ENCODE results near the gene SGCD. TPM values are rescaled to one million over a fixed set of nuclear protein-coding genes. Genes with fewer than 3 reads are reported as not detected.

The SGCD gene
- total RNA-seq, 5 donors from 2014 or later (not counting 1 experiment from before 2014, with no cell fraction given): 0.13 to 2.4 (median 0.22) TPM

GRCh38 chr5:156667616-156668015 is 340.7 kb downstream of the SGCD start:
- Mint-ChIP-seq H3K9me3 (no peaks in the 10 kb centered on the region), H3K36me3 (no peaks in the 10 kb centered on the region), H3K27me3 (peaks cover 0 to 1% of the 10 kb centered on the region in 2 donors), H3K4me1 (no peaks in the 10 kb centered on the region), H3K4me3 (no peak overlapping the region), H3K27ac (no peak overlapping the region)
- no peak overlapping the region for H3K4me3 ChIP-seq (ENCODE audit: control insufficient read depth in 1 of 2, extremely low read depth in 1 of 2, low read length in 1 of 2)
- no peaks in the 10 kb centered on the region for H3K4me1 ChIP-seq (ENCODE audit: control insufficient read depth in 1 of 2, extremely low read depth in 1 of 2, insufficient read depth in 2 of 2, low read length in 2 of 2)
- 92% methylated on average over 2 of the region's 3 CpGs for WGBS (ENCODE audit: insufficient coverage)
- ChIA-PET POLR2A (no interaction called here), CTCF (interaction anchor here in 1 of 2 donors (0.6 kb wide), 1 partner anchor 253 kb away, joined by 3 read pairs; no protein-coding TSS in a partner anchor)
- H3K36me3 ChIP-seq (ENCODE audit: control insufficient read depth in 2 of 2, extremely low read depth in 1 of 2, insufficient read depth in 1 of 2, low read length in 1 of 2): no peaks in the 10 kb centered on the region
- no peak for DNase-seq
- H3K9me3 ChIP-seq: no peaks in the 10 kb centered on the region
- H3K27ac ChIP-seq (ENCODE audit: low read length): no peak overlapping the region
- ATAC-seq (replicated peaks in 1 of 4): no peak
- H3K27me3 ChIP-seq (replicated peaks in 1 of 2; ENCODE audit: control insufficient read depth in 2 of 2, extremely low read depth in 1 of 2, insufficient read depth in 2 of 2, low read length in 1 of 2): no peaks in the 10 kb centered on the region

DNA sequence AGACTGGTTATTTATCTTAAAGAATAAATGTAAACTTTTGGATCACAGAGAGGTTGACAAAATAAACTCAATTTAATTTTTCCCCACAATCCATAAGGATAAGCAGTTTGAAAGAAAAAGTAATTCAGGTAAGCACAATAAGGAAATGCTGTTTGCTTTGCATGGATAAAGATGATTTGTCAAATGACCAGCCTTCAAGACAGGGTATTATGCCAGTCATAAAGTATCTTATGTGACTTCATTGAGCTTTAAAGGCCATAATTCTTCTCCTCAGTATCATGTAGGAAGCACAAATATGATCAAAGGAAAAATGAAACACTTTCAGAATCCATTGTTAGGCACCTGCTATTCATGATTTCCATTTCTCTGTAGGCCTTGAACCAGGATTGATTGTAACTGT is 342.5 kb downstream of the SGCD start:
- ChIA-PET POLR2A (no interaction called here), CTCF (no interaction called here)
- no peak overlapping the region for H3K27ac Mint-ChIP-seq
- Histone ChIP-seq H3K4me3 (ENCODE audit: control insufficient read depth in 1 of 2, extremely low read depth in 1 of 2, low read length in 1 of 2) (no peak overlapping the region), H3K4me1 (ENCODE audit: control insufficient read depth in 1 of 2, extremely low read depth in 1 of 2, insufficient read depth in 2 of 2, low read length in 2 of 2) (no peaks in the 10 kb centered on the region), H3K9me3 (no peaks in the 10 kb centered on the region), H3K27ac (ENCODE audit: low read length) (no peak overlapping the region), H3K36me3 (ENCODE audit: control insufficient read depth in 2 of 2, extremely low read depth in 1 of 2, insufficient read depth in 1 of 2, low read length in 1 of 2) (no peaks in the 10 kb centered on the region), H3K27me3 (replicated peaks in 1 of 2; ENCODE audit: control insufficient read depth in 2 of 2, extremely low read depth in 1 of 2, insufficient read depth in 2 of 2, low read length in 1 of 2) (no peaks in the 10 kb centered on the region)
- H3K4me1 Mint-ChIP-seq: no peaks in the 10 kb centered on the region
- ATAC-seq (replicated peaks in 1 of 4) (no peak), DNase-seq (no peak)
- peaks cover 1 to 3% of the 10 kb centered on the region in 2 donors for H3K27me3 Mint-ChIP-seq
- H3K9me3 Mint-ChIP-seq: no peaks in the 10 kb centered on the region
- no peaks in the 10 kb centered on the region for H3K36me3 Mint-ChIP-seq
- no peak overlapping the region for H3K4me3 Mint-ChIP-seq

GRCh38 chr5:156670615-156671014 is 343.7 kb downstream of the SGCD start:
- no peaks in the 10 kb centered on the region for H3K9me3 Mint-ChIP-seq
- no peak overlapping the region for H3K27ac Mint-ChIP-seq
- H3K36me3 Mint-ChIP-seq: no peaks in the 10 kb centered on the region
- DNase-seq (no peak), ATAC-seq (replicated peaks in 1 of 4) (no peak)
- 100% methylated on average over 1 of the region's 2 CpGs for WGBS (ENCODE audit: insufficient coverage)
- no peak overlapping the region for H3K4me3 Mint-ChIP-seq
- ChIA-PET CTCF (interaction anchor here in 1 of 2 donors (0.7 kb wide), 1 partner anchor 887 kb away, joined by 3 read pairs; no protein-coding TSS in a partner anchor), POLR2A (no interaction called here)
- H3K27me3 Mint-ChIP-seq: peaks cover 1 to 3% of the 10 kb centered on the region in 2 donors
- no peak overlapping the region for H3K4me3 ChIP-seq (ENCODE audit: control insufficient read depth in 1 of 2, extremely low read depth in 1 of 2, low read length in 1 of 2)
- no peaks in the 10 kb centered on the region for H3K4me1 Mint-ChIP-seq
- no peaks in the 10 kb centered on the region for H3K27me3 ChIP-seq (replicated peaks in 1 of 2; ENCODE audit: control insufficient read depth in 2 of 2, extremely low read depth in 1 of 2, insufficient read depth in 2 of 2, low read length in 1 of 2)
- no peaks in the 10 kb centered on the region for H3K36me3 ChIP-seq (ENCODE audit: control insufficient read depth in 2 of 2, extremely low read depth in 1 of 2, insufficient read depth in 1 of 2, low read length in 1 of 2)
- no peaks in the 10 kb centered on the region for H3K9me3 ChIP-seq
- H3K27ac ChIP-seq (ENCODE audit: low read length): no peak overlapping the region
- no peaks in the 10 kb centered on the region for H3K4me1 ChIP-seq (ENCODE audit: control insufficient read depth in 1 of 2, extremely low read depth in 1 of 2, insufficient read depth in 2 of 2, low read length in 2 of 2)

DNA sequence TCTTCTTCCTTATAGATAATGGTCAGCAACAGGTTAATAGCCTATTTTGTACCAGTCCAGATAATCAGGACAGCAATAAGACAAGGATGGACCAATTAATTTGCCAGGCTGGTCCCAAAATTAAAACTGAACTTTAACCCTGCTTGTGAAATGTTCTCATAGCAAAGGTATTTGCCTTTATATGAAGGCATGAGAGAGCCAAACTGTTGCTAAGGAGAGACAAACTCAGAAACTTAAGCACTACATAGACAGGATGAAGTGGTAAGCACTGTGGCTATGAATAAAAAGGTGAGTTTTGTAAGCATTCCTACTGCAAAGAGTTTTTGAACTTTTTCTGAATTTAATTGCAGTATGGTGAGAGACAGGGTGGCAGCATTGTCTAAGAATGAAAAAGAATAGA is 348.4 kb downstream of the SGCD start:
- no peaks in the 10 kb centered on the region for H3K9me3 ChIP-seq
- CTCF ChIA-PET: no interaction called here
- no peak overlapping the region for H3K4me3 ChIP-seq (ENCODE audit: control insufficient read depth in 1 of 2, extremely low read depth in 1 of 2, low read length in 1 of 2)
- DNase-seq (no peak), ATAC-seq (replicated peaks in 1 of 4) (no peak)
- H3K27ac Mint-ChIP-seq: no peak overlapping the region
- H3K27me3 ChIP-seq (replicated peaks in 1 of 2; ENCODE audit: control insufficient read depth in 2 of 2, extremely low read depth in 1 of 2, insufficient read depth in 2 of 2, low read length in 1 of 2): no peaks in the 10 kb centered on the region
- POLR2A ChIA-PET: no interaction called here
- H3K36me3 ChIP-seq (ENCODE audit: control insufficient read depth in 2 of 2, extremely low read depth in 1 of 2, insufficient read depth in 1 of 2, low read length in 1 of 2): no peaks in the 10 kb centered on the region
- H3K27me3 Mint-ChIP-seq: peaks cover 1 to 11% of the 10 kb centered on the region in 2 donors
- H3K4me3 Mint-ChIP-seq: no peak overlapping the region
- H3K4me1 ChIP-seq (ENCODE audit: control insufficient read depth in 1 of 2, extremely low read depth in 1 of 2, insufficient read depth in 2 of 2, low read length in 2 of 2): no peaks in the 10 kb centered on the region
- H3K36me3 Mint-ChIP-seq: no peaks in the 10 kb centered on the region
- H3K4me1 Mint-ChIP-seq: no peaks in the 10 kb centered on the region
- H3K9me3 Mint-ChIP-seq: no peaks in the 10 kb centered on the region
- no peak overlapping the region for H3K27ac ChIP-seq (ENCODE audit: low read length)

GRCh38 chr5:156677963-156678362 is 351.0 kb downstream of the SGCD start:
- H3K36me3 ChIP-seq (ENCODE audit: control insufficient read depth in 2 of 2, extremely low read depth in 1 of 2, insufficient read depth in 1 of 2, low read length in 1 of 2): no peaks in the 10 kb centered on the region
- WGBS (ENCODE audit: insufficient coverage): no CpG with 5 or more reads among the region's 1 CpG
- peaks cover 0 to 5% of the 10 kb centered on the region in 2 experiments for H3K27me3 ChIP-seq (replicated peaks in 1 of 2; ENCODE audit: control insufficient read depth in 2 of 2, extremely low read depth in 1 of 2, insufficient read depth in 2 of 2, low read length in 1 of 2)
- ATAC-seq (replicated peaks in 1 of 4) (no peak), DNase-seq (no peak)
- no peaks in the 10 kb centered on the region for H3K9me3 ChIP-seq
- H3K27me3 Mint-ChIP-seq: peaks cover 3 to 18% of the 10 kb centered on the region in 2 donors
- H3K9me3 Mint-ChIP-seq: no peaks in the 10 kb centered on the region
- ChIA-PET POLR2A (no interaction called here), CTCF (no interaction called here)
- H3K27ac Mint-ChIP-seq: no peak overlapping the region
- no peaks in the 10 kb centered on the region for H3K4me1 ChIP-seq (ENCODE audit: control insufficient read depth in 1 of 2, extremely low read depth in 1 of 2, insufficient read depth in 2 of 2, low read length in 2 of 2)
- H3K4me3 Mint-ChIP-seq: no peak overlapping the region
- no peaks in the 10 kb centered on the region for H3K36me3 Mint-ChIP-seq
- H3K4me1 Mint-ChIP-seq: no peaks in the 10 kb centered on the region
- no peak overlapping the region for H3K4me3 ChIP-seq (ENCODE audit: control insufficient read depth in 1 of 2, extremely low read depth in 1 of 2, low read length in 1 of 2)
- no peak overlapping the region for H3K27ac ChIP-seq (ENCODE audit: low read length)

- WGBS (ENCODE audit: insufficient coverage): no CpG with 5 or more reads among the region's 3 CpGs
- CTCF ChIA-PET: no interaction called here
- H3K4me1 ChIP-seq (ENCODE audit: control insufficient read depth in 1 of 2, extremely low read depth in 1 of 2, insufficient read depth in 2 of 2, low read length in 2 of 2): no peaks in the 10 kb centered on the region
Measured at GRCh38 chr5:156678484-156678883, 351.5 kb downstream of the SGCD start.

DNA sequence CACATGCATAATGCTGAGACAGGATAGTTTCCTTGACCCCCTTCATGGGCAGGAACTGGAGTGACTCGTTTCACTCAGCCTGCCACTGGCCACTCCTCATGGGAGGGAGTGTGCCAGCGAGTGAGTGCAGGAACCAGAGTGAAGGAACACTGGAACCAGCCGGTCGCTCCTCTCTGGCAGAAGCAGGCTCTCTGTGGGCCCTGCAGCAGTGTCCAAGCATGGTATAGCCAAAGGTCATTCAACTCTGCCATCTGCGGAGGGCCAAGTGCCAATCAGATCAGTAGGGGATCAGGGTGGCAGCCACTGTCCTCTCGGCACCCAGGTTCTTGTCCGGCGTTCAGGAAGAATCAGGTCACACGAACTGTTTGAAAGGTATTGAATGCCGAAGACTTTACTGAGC is 353.9 kb downstream of the SGCD start:
- ChIA-PET CTCF (no interaction called here), POLR2A (no interaction called here)
- H3K27me3 ChIP-seq (replicated peaks in 1 of 2; ENCODE audit: control insufficient read depth in 2 of 2, extremely low read depth in 1 of 2, insufficient read depth in 2 of 2, low read length in 1 of 2): peaks cover 0 to 5% of the 10 kb centered on the region in 2 experiments
- no peaks in the 10 kb centered on the region for H3K9me3 ChIP-seq
- ATAC-seq (replicated peaks in 1 of 4): no peak
- Mint-ChIP-seq H3K36me3 (no peaks in the 10 kb centered on the region), H3K27ac (no peak overlapping the region), H3K4me3 (no peak overlapping the region), H3K9me3 (no peaks in the 10 kb centered on the region), H3K27me3 (peaks cover 8 to 27% of the 10 kb centered on the region in 2 donors), H3K4me1 (no peaks in the 10 kb centered on the region)
- 89% methylated on average over 8 of the region's 10 CpGs for WGBS (ENCODE audit: insufficient coverage)
- DNase-seq: no peak
- H3K36me3 ChIP-seq (ENCODE audit: control insufficient read depth in 2 of 2, extremely low read depth in 1 of 2, insufficient read depth in 1 of 2, low read length in 1 of 2): no peaks in the 10 kb centered on the region
- no peak overlapping the region for H3K4me3 ChIP-seq (ENCODE audit: control insufficient read depth in 1 of 2, extremely low read depth in 1 of 2, low read length in 1 of 2)
- H3K27ac ChIP-seq (ENCODE audit: low read length): no peak overlapping the region
- H3K4me1 ChIP-seq (ENCODE audit: control insufficient read depth in 1 of 2, extremely low read depth in 1 of 2, insufficient read depth in 2 of 2, low read length in 2 of 2): no peaks in the 10 kb centered on the region

More at GRCh38 chr5:156678484-156678883, 351.5 kb downstream of the SGCD start:
- Mint-ChIP-seq H3K9me3 (no peaks in the 10 kb centered on the region), H3K4me3 (no peak overlapping the region), H3K36me3 (no peaks in the 10 kb centered on the region), H3K4me1 (no peaks in the 10 kb centered on the region), H3K27ac (no peak overlapping the region), H3K27me3 (peaks cover 3 to 22% of the 10 kb centered on the region in 2 donors)
- H3K4me3 ChIP-seq (ENCODE audit: control insufficient read depth in 1 of 2, extremely low read depth in 1 of 2, low read length in 1 of 2): no peak overlapping the region
- H3K27ac ChIP-seq (ENCODE audit: low read length): no peak overlapping the region
- H3K9me3 ChIP-seq: no peaks in the 10 kb centered on the region
- no peak for DNase-seq
- ATAC-seq (replicated peaks in 1 of 4): no peak
- peaks cover 0 to 5% of the 10 kb centered on the region in 2 experiments for H3K27me3 ChIP-seq (replicated peaks in 1 of 2; ENCODE audit: control insufficient read depth in 2 of 2, extremely low read depth in 1 of 2, insufficient read depth in 2 of 2, low read length in 1 of 2)
- no peaks in the 10 kb centered on the region for H3K36me3 ChIP-seq (ENCODE audit: control insufficient read depth in 2 of 2, extremely low read depth in 1 of 2, insufficient read depth in 1 of 2, low read length in 1 of 2)
- POLR2A ChIA-PET: no interaction called here
